Activated CD4-positive, alpha-beta T cell treated with anti-CD3 and anti-CD28 coated beads for 4 hours (primary cell): ENCODE results near the gene ANOS1.

Experiments
- DNase-seq, 2 donors: peaks; one replicate each; pipeline ENCODE4 v3.0.0-alpha.2; 2020

ANOS1 gene

GRCh38 chrX:8711401-8711800 is 20.5 kb downstream of the ANOS1 start:
- DNase-seq: no peak

DNA sequence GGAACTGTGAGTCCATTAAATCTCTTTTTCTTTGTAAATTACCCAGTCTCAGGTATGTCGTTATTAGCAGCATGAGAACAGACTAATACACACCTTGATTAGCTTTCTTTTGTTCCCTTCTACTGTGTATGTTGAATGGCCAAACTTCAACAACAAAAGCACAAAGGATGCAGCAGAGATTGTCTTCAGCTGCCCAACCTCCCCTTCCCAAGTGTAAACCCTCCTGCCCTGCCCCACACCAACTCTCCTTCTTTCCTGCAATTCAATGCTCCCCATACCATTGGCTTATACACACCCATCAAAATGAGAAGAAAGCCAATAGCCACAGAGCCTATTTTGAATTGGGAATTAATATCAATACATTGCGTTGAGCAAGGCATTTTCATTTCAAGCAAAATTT is 27.8 kb downstream of the ANOS1 start:
- no peak for DNase-seq

DNA sequence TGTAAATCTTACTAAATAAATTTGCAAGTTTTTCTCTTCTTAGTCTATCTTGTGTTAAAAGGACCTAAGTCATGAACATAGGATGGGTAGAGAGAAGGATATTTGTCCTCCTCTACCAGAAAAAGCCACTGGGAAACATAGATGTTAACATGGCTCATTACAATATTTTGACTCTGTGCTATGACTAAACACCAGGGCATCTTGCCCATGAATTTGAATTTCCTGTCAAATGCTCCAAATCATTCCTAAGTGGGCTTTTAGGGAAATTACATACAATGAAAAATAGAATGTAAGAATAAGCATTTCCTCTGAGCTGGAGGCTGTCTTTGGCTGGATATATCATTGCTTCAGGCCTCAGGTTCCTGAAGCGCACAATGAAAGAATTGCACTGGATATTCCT is 39.1 kb downstream of the ANOS1 start:
- no peak for DNase-seq

- DNase-seq: no peak
Observed at GRCh38 chrX:8689473-8689872, 42.5 kb downstream of the ANOS1 start.

DNA sequence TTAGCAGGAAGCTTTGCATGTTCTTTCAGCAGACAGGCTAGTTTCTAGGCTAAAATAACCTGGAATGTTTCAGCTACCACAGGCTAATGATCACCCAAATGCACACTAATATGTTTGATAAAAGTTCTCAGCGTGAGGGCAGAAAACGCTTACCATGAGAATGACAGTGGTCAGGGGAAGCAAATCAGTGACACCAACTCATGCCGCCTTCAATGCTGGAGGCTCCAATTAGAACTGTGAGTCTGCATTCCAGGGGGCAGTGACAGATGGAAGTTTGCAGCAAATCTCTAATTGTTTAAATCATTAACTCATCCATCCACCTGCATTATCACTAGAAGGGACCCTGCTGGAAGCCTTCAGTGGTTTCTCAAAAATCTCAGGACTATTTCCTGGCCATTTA is 43.2 kb downstream of the ANOS1 start:
- no peak for DNase-seq

GRCh38 chrX:8684201-8684965 is 47.6 kb downstream of the ANOS1 start:
- DNase-seq: no peak

GRCh38 chrX:8683687-8684086 is 48.2 kb downstream of the ANOS1 start:
- DNase-seq: no peak

DNA sequence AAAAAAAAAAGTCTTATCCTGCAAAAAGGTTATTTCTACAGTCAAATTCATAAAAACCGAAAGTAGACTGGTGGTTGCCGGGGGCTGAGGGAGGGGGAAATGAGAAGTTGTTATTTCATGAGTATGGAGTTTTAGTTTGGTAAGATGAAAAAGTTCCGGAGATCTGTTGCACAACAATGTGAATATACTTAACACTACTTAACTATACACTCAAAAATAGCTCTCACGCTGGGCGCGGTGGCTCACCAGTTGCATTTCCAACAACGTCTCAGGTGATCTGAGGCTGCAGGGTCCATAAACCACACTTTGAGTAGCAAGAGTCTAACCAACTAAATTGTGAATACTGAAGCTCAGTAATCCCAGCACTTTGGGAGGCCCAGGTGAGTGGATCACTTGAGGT is 52.4 kb downstream of the ANOS1 start:
- DNase-seq: no peak

- DNase-seq: no peak
Observed at GRCh38 chrX:8675006-8675630, 56.8 kb downstream of the ANOS1 start.

DNA sequence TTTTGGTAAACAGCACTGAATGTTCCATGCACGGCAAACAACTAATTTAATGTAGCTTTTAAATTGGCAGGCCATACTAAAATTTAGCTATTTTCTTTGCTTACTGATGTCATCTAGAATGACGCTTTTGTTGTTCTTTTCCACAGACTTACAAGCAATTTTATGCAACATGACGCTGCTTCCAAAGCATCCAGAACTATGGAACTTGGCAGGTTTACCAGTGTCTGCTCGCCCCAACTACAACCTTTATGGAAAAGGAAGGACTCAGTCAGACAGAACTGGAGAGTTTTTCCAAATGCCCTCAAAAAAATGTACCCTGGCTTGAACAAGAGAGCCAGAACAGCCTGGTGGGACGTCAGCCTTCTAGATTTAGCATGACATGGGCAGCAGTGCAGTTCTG is 58.7 kb downstream of the ANOS1 start:
- DNase-seq: no peak

DNA sequence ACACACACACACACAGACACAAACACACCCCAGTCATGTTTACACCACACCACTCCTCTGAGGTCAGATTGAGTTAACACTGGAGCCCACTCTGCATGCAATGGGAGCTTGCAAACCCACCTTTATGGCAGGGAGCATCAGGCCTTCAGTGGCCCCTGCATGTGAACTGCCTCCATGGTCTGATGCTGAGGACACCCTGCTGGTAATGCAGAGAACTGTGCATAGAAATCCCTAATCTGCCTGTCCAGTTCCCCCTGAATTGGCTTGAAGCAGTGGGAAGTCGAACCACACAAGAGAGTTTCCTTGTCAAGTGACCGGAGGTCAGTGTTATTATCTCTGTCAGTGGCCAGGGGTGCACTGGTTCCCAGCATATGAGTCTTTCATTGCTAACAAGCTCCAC is 59.8 kb downstream of the ANOS1 start:
- no peak for DNase-seq

GRCh38 chrX:8668813-8669212 is 63.1 kb downstream of the ANOS1 start:
- no peak for DNase-seq

GRCh38 chrX:8663325-8663724 is 68.6 kb downstream of the ANOS1 start:
- no peak for DNase-seq

GRCh38 chrX:8657883-8658282 is 74.1 kb downstream of the ANOS1 start:
- no peak for DNase-seq

GRCh38 chrX:8653956-8654355 is 78.0 kb downstream of the ANOS1 start:
- no peak for DNase-seq

- DNase-seq: no peak
Observed at GRCh38 chrX:8649969-8650368, 82.0 kb downstream of the ANOS1 start.

DNA sequence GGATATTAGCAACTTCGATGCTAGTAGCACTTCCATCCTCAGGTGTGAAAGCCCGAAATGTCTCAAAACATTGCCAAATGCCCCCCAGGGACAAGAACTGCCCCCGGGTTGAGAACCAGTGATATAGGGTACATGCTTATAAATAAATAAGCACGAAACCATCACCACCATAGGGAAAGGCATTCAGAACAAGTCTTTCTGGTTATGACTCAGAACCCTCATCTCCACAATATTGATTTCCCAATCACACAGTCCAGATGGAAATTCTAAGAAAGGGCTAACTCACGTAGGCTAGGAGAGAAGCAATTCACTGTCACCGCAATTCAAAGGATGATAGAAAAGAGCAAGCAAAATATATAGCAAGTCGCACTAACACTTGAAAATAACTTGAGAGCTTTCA is 84.8 kb downstream of the ANOS1 start:
- DNase-seq: no peak

DNA sequence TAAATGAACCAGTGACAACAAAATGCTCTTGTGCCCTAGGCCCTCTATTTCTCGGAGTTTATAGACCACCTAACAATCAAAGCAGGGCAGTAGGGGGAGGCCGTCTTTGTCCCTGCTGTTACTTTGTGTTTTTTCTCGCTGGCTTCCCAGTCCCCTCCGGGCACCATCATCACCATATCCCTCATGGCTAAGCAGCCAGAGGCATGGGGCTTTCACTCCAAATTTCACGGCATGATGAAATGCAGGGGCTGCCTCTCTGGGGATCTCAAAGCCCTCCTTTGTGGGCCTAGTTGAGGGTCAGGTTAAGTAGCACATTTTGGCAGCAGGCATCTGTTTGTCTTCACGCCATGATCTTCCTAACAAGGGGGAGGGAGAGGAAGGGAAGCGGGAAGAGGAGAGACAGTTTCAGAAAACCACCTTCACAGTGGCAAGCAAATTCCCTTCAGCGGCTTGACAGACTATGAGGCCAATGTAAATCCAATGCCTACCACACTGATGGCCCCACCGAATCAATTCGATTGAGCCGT is 91.9 kb downstream of the ANOS1 start:
- DNase-seq: no peak

DNA sequence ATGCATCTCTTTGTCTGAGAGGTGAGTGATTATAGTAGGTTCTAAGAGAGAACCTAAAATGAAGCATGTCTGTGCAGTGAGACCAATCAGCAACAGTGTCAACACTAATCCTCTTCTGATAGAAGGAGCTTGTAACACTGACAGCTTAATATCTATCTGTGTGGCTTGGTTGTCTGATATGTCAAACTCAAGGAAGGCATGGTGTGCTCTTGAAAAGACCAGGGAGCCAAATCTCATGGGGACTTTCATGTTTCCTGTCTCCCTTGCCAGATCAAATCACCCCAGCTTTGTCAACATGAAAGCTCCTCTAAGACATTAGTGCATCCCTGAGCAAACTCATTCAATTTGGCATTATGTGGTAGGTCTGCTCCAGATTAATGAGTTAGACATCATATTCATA is 95.4 kb downstream of the ANOS1 start:
- no peak for DNase-seq

DNA sequence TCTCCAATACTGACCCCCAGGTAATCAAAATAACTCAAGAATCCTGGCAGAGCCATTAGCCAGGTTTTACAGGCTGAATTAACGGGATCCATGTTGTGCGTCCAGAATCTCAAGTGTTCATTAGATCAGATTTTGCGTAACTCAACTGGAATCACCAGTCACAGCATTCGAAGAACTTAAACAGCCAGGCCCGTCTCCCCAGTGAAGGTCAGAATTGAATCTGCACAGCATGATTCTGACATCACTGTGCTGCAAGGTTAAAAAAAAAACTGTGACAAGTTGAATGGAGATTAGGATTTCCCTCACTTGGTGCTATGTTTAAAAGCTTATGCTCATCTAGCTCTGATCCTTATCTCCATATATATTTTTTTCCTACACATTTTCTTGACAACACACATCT is 96.1 kb downstream of the ANOS1 start:
- DNase-seq: no peak

DNA sequence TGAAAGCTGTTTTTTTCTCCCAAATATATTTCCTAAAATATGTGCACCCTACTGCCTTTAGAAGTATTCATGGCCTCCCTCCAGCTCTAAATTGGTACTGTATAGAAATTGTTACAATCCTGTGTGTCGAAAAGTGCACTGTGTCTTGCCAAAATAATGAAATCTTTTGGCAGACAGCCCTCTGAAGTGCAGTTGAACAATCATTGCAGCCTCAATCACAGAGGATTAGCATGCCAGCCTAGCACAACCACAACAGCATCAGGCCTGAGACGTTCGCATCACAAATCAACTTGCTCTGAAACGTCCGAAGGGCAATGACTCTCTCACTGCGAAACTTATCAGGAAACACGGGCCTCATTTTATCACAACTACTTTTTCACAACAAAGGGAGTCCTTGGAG is 99.0 kb downstream of the ANOS1 start:
- DNase-seq: no peak

DNA sequence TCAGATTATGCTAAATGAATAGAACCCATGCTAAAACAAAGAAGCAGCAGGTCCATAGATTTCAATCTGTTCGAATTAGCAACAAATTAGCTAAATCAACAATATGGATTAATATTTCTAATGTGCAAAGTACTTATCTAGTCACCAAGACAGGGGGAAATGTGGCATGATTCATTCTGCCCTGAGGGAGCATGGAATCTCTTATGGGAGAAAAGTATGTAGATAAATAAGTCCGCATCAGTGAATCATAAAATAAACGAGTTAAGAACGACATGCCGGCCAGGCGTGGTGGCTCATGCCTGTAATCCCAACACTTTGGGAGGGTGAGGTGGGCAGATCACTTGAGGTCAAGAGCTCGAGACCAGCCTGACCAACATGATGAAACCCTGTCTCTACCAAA is 102.1 kb downstream of the ANOS1 start:
- DNase-seq: no peak

DNA sequence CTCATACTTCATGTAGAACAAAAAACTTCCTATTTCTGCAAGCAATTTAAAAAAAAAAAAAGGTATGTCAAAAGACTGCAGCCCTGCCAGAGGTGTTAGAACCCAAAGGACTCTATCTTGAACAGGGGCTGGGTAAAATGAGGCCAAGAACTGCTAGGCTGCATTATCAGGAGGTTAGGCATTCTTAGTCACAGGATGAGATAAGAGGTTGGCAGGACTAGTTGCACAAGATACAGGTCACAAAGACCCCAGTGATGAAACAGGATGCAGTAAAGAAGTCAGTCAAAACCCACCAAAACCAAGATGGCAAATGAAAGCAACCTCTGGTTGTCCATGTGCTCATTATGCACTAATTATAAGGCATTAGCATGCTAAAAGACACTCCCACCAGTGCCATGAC is 104.1 kb downstream of the ANOS1 start:
- DNase-seq: no peak

GRCh38 chrX:8607326-8607725 is 124.6 kb downstream of the ANOS1 start:
- no peak for DNase-seq

DNA sequence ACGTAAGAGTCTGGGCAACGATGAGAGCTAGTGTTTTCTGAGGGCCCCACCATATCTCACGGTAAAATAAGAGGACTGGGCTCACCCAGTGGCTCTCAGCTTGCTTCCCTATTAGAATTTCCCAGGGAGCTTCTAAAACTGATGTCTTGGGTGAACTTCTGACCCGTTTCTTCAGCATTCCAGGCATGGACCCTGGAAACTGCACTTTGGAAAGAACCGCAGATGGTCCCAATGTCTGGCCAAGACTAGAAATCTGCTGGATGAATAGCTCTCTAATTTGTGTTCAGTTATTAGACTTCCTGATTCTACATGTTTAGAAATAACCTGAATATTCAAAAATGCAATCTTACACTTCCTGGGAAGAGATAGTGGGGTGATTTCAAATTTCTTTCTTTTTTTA is 127.8 kb downstream of the ANOS1 start:
- DNase-seq: no peak
